Esophagus squamous epithelium (tissue), 5 donors: ENCODE measurements around the gene ZNF597. TPM values are rescaled to one million over a fixed set of nuclear protein-coding genes. Genes with fewer than 3 reads are reported as not detected.

Experiments
- DNase-seq: peaks from one replicate; lab custom pipeline; 2025; lab: John Stamatoyannopoulos, UW
- H3K27ac ChIP-seq, 4 donors: fragments of 200-600 bp; sonication (generic); one replicate each; pipeline ENCODE4 v1.5.1; 2016 to 2019; ENCODE audit warnings: mild to moderate bottlenecking in 1 of 4
- H3K27me3 ChIP-seq, 4 donors: fragments of 200-600 bp; sonication (generic); 1 replicate in 3 of 4; 2 replicates in 1 of 4; pipeline versions ENCODE4 v1.5.1 to v1.6.0; 2017 to 2021; ENCODE audit warnings: antibody characterized with exemption in 1 of 4
- H3K36me3 ChIP-seq, 3 donors: fragments of 200-600 bp; sonication (generic); one replicate each; pipeline ENCODE4 v1.5.1; 2016 to 2019
- H3K4me1 ChIP-seq, 3 donors: fragments of 200-600 bp; sonication (generic); one replicate each; pipeline ENCODE4 v1.5.1; 2017 to 2019
- H3K4me3 ChIP-seq, 4 donors: fragments of 200-600 bp; sonication (generic); 1 replicate in 3 of 4; 2 replicates in 1 of 4; pipeline ENCODE4 v1.5.1; 2016 to 2019; ENCODE audit warnings: mild to moderate bottlenecking in 2 of 4, moderate library complexity in 1 of 4
- H3K9me3 ChIP-seq, 3 donors: fragments of 200-600 bp; sonication (generic); one replicate each; pipeline ENCODE4 v1.5.1; 2016 to 2019
- POLR2A ChIP-seq, 4 donors: fragments of 450-650 bp; IDR thresholded peaks; one replicate each; pipeline ENCODE4 v1.6.1; 2017; ENCODE audit warnings: antibody characterized with exemption in 4 of 4, mild to moderate bottlenecking in 4 of 4, moderate library complexity in 3 of 4
- WGBS, 2 donors: methylation state at CpG; one replicate each; pipeline ENCODE4 v1.1.5; 2018; 5-methylcytosine and 5-hydroxymethylcytosine counted together
- intact Hi-C: fragments of 100-400 bp; cut with DNase I; formaldehyde crosslinking; loops from one replicate; pipeline ENCODE4 v1.15.0; 2022
- total RNA-seq, 4 donors: library from RNA; depleted of rRNA; stranded (reverse); fragments of >200 nt; gene quantifications; one replicate each; pipeline ENCODE4 v1.1.0, GENCODE V29; 2016
- TF ChIP-seq, protein P1 (sequence below), 6 experiments: fragments of 450-650 bp in 4 of 6; fragments of 200-600 bp in 2 of 6; sonication (generic) in 2 of 6; IDR thresholded peaks; one replicate each; pipeline ENCODE4 v1.5.1; 2016 to 2019; ENCODE audit warnings: antibody characterized with exemption in 6 of 6, mild to moderate bottlenecking in 4 of 6, moderate library complexity in 4 of 6
- donor health status: DM: yes; HTN: yes; CAD: no.

The ZNF597 gene
- total RNA-seq, 4 donors from 2014 or later = 0.68 to 2.1 (median 1.0) TPM

- TF ChIP-seq, protein P1, sequence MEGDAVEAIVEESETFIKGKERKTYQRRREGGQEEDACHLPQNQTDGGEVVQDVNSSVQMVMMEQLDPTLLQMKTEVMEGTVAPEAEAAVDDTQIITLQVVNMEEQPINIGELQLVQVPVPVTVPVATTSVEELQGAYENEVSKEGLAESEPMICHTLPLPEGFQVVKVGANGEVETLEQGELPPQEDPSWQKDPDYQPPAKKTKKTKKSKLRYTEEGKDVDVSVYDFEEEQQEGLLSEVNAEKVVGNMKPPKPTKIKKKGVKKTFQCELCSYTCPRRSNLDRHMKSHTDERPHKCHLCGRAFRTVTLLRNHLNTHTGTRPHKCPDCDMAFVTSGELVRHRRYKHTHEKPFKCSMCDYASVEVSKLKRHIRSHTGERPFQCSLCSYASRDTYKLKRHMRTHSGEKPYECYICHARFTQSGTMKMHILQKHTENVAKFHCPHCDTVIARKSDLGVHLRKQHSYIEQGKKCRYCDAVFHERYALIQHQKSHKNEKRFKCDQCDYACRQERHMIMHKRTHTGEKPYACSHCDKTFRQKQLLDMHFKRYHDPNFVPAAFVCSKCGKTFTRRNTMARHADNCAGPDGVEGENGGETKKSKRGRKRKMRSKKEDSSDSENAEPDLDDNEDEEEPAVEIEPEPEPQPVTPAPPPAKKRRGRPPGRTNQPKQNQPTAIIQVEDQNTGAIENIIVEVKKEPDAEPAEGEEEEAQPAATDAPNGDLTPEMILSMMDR (IDR thresholded peaks at IDR 0.05) = no peak
- no peak for TF ChIP-seq POLR2A (IDR thresholded peaks at IDR 0.05)
- Histone ChIP-seq H3K9me3 (peaks cover 0 to 22% (median 3%) of the 10 kb centered on the region in 3 donors), H3K27ac (no peak overlapping the region), H3K4me1 (no peaks in the 10 kb centered on the region), H3K36me3 (peaks cover 0 to 53% (median 6%) of the 10 kb centered on the region in 3 donors), H3K4me3 (no peak overlapping the region), H3K27me3 (peaks cover 0 to 6% (median 0%) of the 10 kb centered on the region in 4 donors)
- no peak for DNase-seq
- intact Hi-C loops = no loop called here
Measured at GRCh38 chr16:3434373-3434772, 8.9 kb downstream of the ZNF597 start.

GRCh38 chr16:3431779-3432219, 11.5 kb downstream of the ZNF597 start:
- peaks cover 0 to 11% (median 0%) of the 10 kb centered on the region in 3 donors for H3K9me3 ChIP-seq
- no peak overlapping the region for H3K27ac ChIP-seq
- intact Hi-C loops = no loop called here
- H3K36me3 ChIP-seq = peaks cover 0 to 29% (median 6%) of the 10 kb centered on the region in 3 donors
- TF ChIP-seq, protein P1 (IDR thresholded peaks at IDR 0.05) = no peak
- no peak for TF ChIP-seq POLR2A (IDR thresholded peaks at IDR 0.05)
- H3K27me3 ChIP-seq = peaks cover 0 to 6% (median 0%) of the 10 kb centered on the region in 4 donors
- WGBS, 2 donors = 63 to 69% methylated on average over 10 to 16 of the region's 26 CpGs
- no peaks in the 10 kb centered on the region for H3K4me1 ChIP-seq
- H3K4me3 ChIP-seq = peak overlapping the region in 2 of 4 donors; percentile 20 to 48
- no peak for DNase-seq

DNA sequence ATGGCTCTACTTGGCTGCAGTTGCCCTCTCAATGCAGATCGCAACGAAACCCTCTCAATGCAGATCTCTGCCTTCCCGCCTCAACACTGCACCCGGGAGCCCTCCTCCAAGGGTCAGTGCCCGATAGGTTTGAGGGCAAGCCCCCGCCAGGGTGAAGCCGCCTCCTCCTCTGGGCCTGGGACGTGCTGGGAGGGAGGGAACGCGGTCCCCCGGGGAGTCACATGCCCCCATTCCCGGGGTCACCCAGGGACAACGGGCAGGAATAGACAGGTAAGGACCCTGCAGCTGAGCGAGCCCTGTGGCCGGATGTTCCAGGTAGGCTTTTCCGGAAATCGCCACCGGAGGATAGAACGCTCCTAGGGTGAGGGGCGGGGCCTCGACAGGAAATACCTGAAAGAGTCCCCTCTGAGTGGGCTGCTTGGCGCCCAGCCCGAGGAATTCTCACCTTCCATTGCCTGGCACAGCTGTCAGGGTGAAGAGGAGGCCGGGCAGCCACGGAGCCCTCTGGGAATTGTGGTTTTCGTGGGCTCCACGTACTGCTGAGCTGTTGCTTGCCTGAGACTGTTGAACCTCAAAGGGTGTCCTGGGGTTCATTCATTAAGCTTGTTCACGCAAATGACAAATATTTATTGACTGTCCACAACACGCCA, 29.4 kb downstream of the ZNF597 start:
- DNase-seq = no peak
- 35 to 78% methylated on average over 5 to 12 of the region's 29 CpGs for WGBS, 2 donors
- no peaks in the 10 kb centered on the region for H3K27me3 ChIP-seq
- intact Hi-C loops = no loop called here
- H3K4me1 ChIP-seq = no peaks in the 10 kb centered on the region
- no peak overlapping the region for H3K27ac ChIP-seq
- H3K9me3 ChIP-seq = peaks cover 0 to 80% (median 59%) of the 10 kb centered on the region in 3 donors
- TF ChIP-seq, protein P1 (IDR thresholded peaks at IDR 0.05) = no peak
- TF ChIP-seq POLR2A (IDR thresholded peaks at IDR 0.05) = no peak
- H3K4me3 ChIP-seq = no peak overlapping the region
- H3K36me3 ChIP-seq = peaks cover under 1 to 27% (median 3%) of the 10 kb centered on the region in 3 donors

DNA sequence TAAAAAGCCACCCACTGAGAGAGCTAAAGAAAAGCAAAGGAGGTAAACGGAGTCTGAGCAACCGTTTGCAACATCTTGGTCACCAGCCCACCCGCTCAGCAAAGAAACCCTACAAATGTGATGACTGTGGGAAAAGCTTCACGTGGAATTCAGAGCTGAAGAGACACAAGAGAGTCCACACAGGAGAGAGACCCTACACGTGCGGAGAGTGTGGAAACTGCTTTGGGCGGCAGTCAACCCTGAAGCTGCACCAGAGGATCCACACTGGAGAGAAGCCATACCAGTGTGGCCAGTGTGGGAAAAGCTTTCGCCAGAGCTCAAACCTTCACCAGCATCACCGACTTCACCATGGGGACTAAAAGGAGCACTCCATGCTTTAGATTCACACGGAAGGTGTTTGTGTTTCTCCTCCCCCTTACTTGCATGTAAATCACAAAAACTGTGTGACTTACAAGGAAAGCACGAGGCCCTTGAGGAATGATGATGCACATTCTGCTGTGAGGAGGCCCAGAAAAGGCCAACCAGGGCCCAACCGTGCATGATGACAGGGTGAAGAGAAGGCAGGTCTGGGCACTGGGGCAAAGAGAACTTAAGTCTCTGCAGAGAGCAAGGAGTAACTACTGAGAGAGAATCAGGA, 34.6 kb downstream of the ZNF597 start:
- Histone ChIP-seq H3K36me3 (peaks cover 32 to 79% (median 32%) of the 10 kb centered on the region in 3 donors), H3K4me1 (peaks cover 0 to 3% (median 0%) of the 10 kb centered on the region in 3 donors), H3K27ac (no peak overlapping the region), H3K4me3 (peak overlapping the region in 1 of 4 donors; percentile 16), H3K27me3 (no peaks in the 10 kb centered on the region), H3K9me3 (peaks cover 12 to 99% (median 88%) of the 10 kb centered on the region in 3 donors)
- DNase-seq = no peak
- WGBS, 2 donors = 94 to 95% methylated on average over 11 to 12 of the region's 12 CpGs
- intact Hi-C loops = no loop called here
- TF ChIP-seq, protein P1 (IDR thresholded peaks at IDR 0.05) = no peak
- no peak for TF ChIP-seq POLR2A (IDR thresholded peaks at IDR 0.05)
